Measurements from ENCODE around the gene AIP.

DNA sequence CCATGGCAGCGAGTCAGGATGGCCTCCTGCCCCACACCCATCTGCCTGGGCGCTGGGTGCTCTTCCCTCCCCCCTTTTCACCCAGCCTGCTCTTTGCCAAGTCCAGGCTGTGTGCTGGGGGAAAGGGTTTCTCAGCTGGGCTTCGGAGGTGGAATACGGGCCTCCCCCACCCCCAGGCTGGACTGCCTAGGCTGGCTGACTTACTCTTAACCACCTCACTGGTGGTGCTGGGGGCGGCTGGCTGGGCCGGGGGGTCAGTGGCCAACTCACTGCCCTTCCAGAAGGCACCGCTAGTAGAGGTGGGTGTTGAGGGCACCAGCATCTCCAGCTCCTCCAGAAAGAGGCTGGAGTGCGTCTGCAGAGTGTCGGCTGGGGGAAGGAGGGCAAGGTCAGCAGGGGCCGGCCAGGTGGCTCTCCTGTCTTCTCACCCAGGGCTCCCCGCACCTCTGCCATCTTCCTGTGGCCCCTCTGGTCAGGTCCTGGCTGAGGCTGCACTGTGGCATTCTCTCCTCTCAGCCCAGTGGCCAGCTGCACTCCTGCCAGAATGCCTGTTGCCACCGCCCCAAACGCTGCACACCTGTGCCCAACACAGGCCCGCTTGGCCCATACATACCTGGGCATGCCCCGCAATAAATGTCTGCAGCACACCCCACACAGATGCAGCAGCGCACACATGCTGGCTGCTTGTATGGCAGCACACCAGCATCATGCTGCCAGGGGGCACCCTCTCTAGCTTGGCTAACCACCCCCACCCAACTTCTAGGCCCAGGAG, 12.6 kb downstream of the AIP start:
- TF ChIP-seq POLR2AphosphoS5 (IDR thresholded peaks at IDR 0.05; ENCODE audit: low read depth) = no peak
- TF ChIP-seq CTCF (IDR thresholded peaks at IDR 0.05; ENCODE audit: insufficient read depth, low read length) = no peak
- no peak for TF ChIP-seq SPI1 (IDR thresholded peaks at IDR 0.05; ENCODE audit: borderline replicate concordance, low read depth)
